Astrocyte (in vitro differentiated cells and primary cell): ENCODE data around the gene TEF. TPM values are rescaled to one million over a fixed set of nuclear protein-coding genes. Genes with fewer than 3 reads are reported as not detected.

Source experiments
- DNase-seq: peaks from one replicate; pipeline ENCODE4 v3.0.0-alpha.2; 2010; ENCODE audit warnings: low read depth
- FAIRE-seq: peaks from 2 replicates; lab custom pipeline; 2011; peaks lifted over from hg19 to GRCh38; lab: Jason Lieb, UNC
- H2AFZ ChIP-seq: 2 replicates; pipeline ENCODE4 v1.6.0; 2012; ENCODE audit warnings: low read depth, low read length, inconsistent platforms
- H3K27ac ChIP-seq: 2 replicates; pipeline ENCODE4 v1.5.1; 2011; ENCODE audit warnings: low read depth, low read length, inconsistent platforms
- H3K27me3 ChIP-seq: 2 replicates; pipeline ENCODE4 v1.6.0; 2011; ENCODE audit warnings: low read length, inconsistent platforms; ENCODE audit not compliant: insufficient read depth
- H3K36me3 ChIP-seq: 2 replicates; pipeline ENCODE4 v1.5.1; 2011; ENCODE audit warnings: low read length, inconsistent platforms; ENCODE audit not compliant: insufficient read depth
- H3K4me1 ChIP-seq: 2 replicates; pipeline ENCODE4 v1.5.1; 2011; ENCODE audit warnings: low read length, inconsistent platforms; ENCODE audit not compliant: insufficient read depth
- H3K4me2 ChIP-seq: 2 replicates; pipeline ENCODE4 v1.6.0; 2012; ENCODE audit warnings: low read length, inconsistent platforms
- H3K4me3 ChIP-seq: 2 replicates; pipeline ENCODE4 v1.5.1; 2011; ENCODE audit warnings: low read depth, mild to moderate bottlenecking, low read length, inconsistent platforms; ENCODE audit not compliant: insufficient read depth
- H3K79me2 ChIP-seq: 2 replicates; pipeline ENCODE4 v1.6.0; 2012; ENCODE audit warnings: mild to moderate bottlenecking, low read length, inconsistent platforms; ENCODE audit not compliant: insufficient read depth
- H3K9ac ChIP-seq: 2 replicates; pipeline ENCODE4 v1.6.0; 2012; ENCODE audit warnings: mild to moderate bottlenecking, low read length, inconsistent platforms
- H3K9me3 ChIP-seq: 2 replicates; pipeline ENCODE4 v1.5.1; 2012; ENCODE audit warnings: low read depth, mild to moderate bottlenecking, low read length, inconsistent platforms; ENCODE audit not compliant: insufficient read depth
- H4K20me1 ChIP-seq: 2 replicates; pipeline ENCODE4 v1.6.0; 2012; ENCODE audit warnings: low read length, inconsistent platforms; ENCODE audit not compliant: insufficient read depth
- H3K27ac Mint-ChIP-seq: one replicate; pipeline ENCODE4 v1.8.0; 2021; ENCODE audit warnings: mild to moderate bottlenecking, mixed read lengths; ENCODE audit not compliant: unreplicated experiment
- H3K27me3 Mint-ChIP-seq: one replicate; pipeline ENCODE4 v1.8.0; 2021; ENCODE audit warnings: low read depth, mixed read lengths; ENCODE audit not compliant: unreplicated experiment
- H3K36me3 Mint-ChIP-seq: one replicate; pipeline ENCODE4 v1.8.0; 2021; ENCODE audit warnings: low read depth, mixed read lengths; ENCODE audit not compliant: unreplicated experiment
- H3K4me1 Mint-ChIP-seq: one replicate; pipeline ENCODE4 v1.8.0; 2021; ENCODE audit warnings: low read depth, mixed read lengths; ENCODE audit not compliant: unreplicated experiment
- H3K4me3 Mint-ChIP-seq: one replicate; pipeline ENCODE4 v1.8.0; 2021; ENCODE audit warnings: mild to moderate bottlenecking, moderate library complexity, mixed read lengths; ENCODE audit not compliant: unreplicated experiment
- H3K9me3 Mint-ChIP-seq: one replicate; pipeline ENCODE4 v1.8.0; 2021; ENCODE audit warnings: mild to moderate bottlenecking, mixed read lengths; ENCODE audit not compliant: unreplicated experiment
- CTCF ChIP-seq: IDR thresholded peaks from 2 replicates; pipeline ENCODE4 v1.5.1; 2011; ENCODE audit warnings: low read depth, mild to moderate bottlenecking, inconsistent platforms, low read length, moderate library complexity; ENCODE audit not compliant: insufficient read depth
- EZH2 ChIP-seq: IDR thresholded peaks from 2 replicates; pipeline ENCODE4 v1.6.1; 2012; ENCODE audit warnings: mild to moderate bottlenecking, low read length, inconsistent platforms; ENCODE audit not compliant: insufficient read depth
- total RNA-seq: library from RNA; stranded (reverse); gene quantifications from 2 replicates; pipeline ENCODE4 v1.2.1, GENCODE V29; 2021

TEF gene
- total RNA-seq, 1 donor from 2014 or later = 6.3 TPM

- no peaks in the 10 kb centered on the region for H3K79me2 ChIP-seq
- H3K36me3 ChIP-seq = no peaks in the 10 kb centered on the region
- no peaks in the 10 kb centered on the region for H4K20me1 ChIP-seq
- FAIRE-seq (no peak), DNase-seq (no peak)
- Mint-ChIP-seq H3K27me3 (peaks cover 30% of the 10 kb centered on the region), H3K9me3 (no peaks in the 10 kb centered on the region), H3K4me1 (no peaks in the 10 kb centered on the region), H3K4me3 (no peak overlapping the region), H3K27ac (no peak overlapping the region), H3K36me3 (peaks cover 4% of the 10 kb centered on the region)
- H2AFZ ChIP-seq = peak overlapping the region; percentile 25
- TF ChIP-seq EZH2 = no peak
- TF ChIP-seq CTCF = no peak
- no peak overlapping the region for H3K9ac ChIP-seq
- H3K27ac ChIP-seq = no peak overlapping the region
- H3K27me3 ChIP-seq = no peaks in the 10 kb centered on the region
- no peak overlapping the region for H3K4me3 ChIP-seq
- H3K4me1 ChIP-seq = peaks cover 14% of the 10 kb centered on the region
- peaks cover 2% of the 10 kb centered on the region for H3K9me3 ChIP-seq
- peak overlapping the region; percentile 68 for H3K4me2 ChIP-seq
Measured at GRCh38 chr22:41366323-41367029, 15.3 kb upstream of the TEF start.

- H3K4me1 Mint-ChIP-seq = no peaks in the 10 kb centered on the region
- peaks cover 1% of the 10 kb centered on the region for H3K9me3 Mint-ChIP-seq
- DNase-seq (peak; percentile 91), FAIRE-seq (no peak)
- peaks cover 37% of the 10 kb centered on the region for H3K27me3 Mint-ChIP-seq
- H3K4me2 ChIP-seq = peak overlapping the region; percentile 76
- H3K36me3 ChIP-seq = no peaks in the 10 kb centered on the region
- H3K4me3 ChIP-seq = no peak overlapping the region
- peaks cover 14% of the 10 kb centered on the region for H3K4me1 ChIP-seq
- H4K20me1 ChIP-seq = no peaks in the 10 kb centered on the region
- no peak overlapping the region for H3K4me3 Mint-ChIP-seq
- H3K79me2 ChIP-seq = no peaks in the 10 kb centered on the region
- H3K9me3 ChIP-seq = no peaks in the 10 kb centered on the region
- no peak overlapping the region for H3K9ac ChIP-seq
- no peak for TF ChIP-seq CTCF
- TF ChIP-seq EZH2 = no peak
- H2AFZ ChIP-seq = peak overlapping the region; percentile 25
- H3K36me3 Mint-ChIP-seq = peaks cover 4% of the 10 kb centered on the region
- H3K27ac Mint-ChIP-seq = no peak overlapping the region
- H3K27ac ChIP-seq = no peak overlapping the region
- no peaks in the 10 kb centered on the region for H3K27me3 ChIP-seq
Measured at GRCh38 chr22:41367039-41367679, 14.6 kb upstream of the TEF start.
